ENCODE results near the gene RPS19BP1.

The RPS19BP1 gene

GRCh38 chr22:39576027-39576426 lies 43.5 kb upstream of the RPS19BP1 start:
- DNase-seq (ENCODE audit: low read depth, low spot score): no peak
- H3K4me3 ChIP-seq (ENCODE audit: low read depth, low read length): no peak overlapping the region
- TF ChIP-seq CTCF (IDR thresholded peaks at IDR 0.05; ENCODE audit: low read depth, low read length): no peak
- in situ Hi-C loops (cut with HindIII; ENCODE audit: low sequenced_read_pairs): no loop called here

- no peak overlapping the region for H3K4me3 ChIP-seq (ENCODE audit: low read depth, low read length)
- DNase-seq (ENCODE audit: low read depth, low spot score): no peak
- TF ChIP-seq CTCF (IDR thresholded peaks at IDR 0.05; ENCODE audit: low read depth, low read length): no peak
- in situ Hi-C loops (cut with HindIII; ENCODE audit: low sequenced_read_pairs): no loop called here
Observed at GRCh38 chr22:39575552-39575825, 42.9 kb upstream of the RPS19BP1 start.

GRCh38 chr22:39574779-39575551 lies 42.4 kb upstream of the RPS19BP1 start:
- no peak overlapping the region for H3K4me3 ChIP-seq (ENCODE audit: low read depth, low read length)
- in situ Hi-C loops (cut with HindIII; ENCODE audit: low sequenced_read_pairs): no loop called here
- no peak for TF ChIP-seq CTCF (IDR thresholded peaks at IDR 0.05; ENCODE audit: low read depth, low read length)
- DNase-seq (ENCODE audit: low read depth, low spot score): peak; percentile 93

- DNase-seq (ENCODE audit: low read depth, low spot score): no peak
Observed at GRCh38 chr22:39571538-39571937, 39.0 kb upstream of the RPS19BP1 start.

GRCh38 chr22:39570665-39571064 lies 38.1 kb upstream of the RPS19BP1 start, which contains the start of gene CACNA1I:
Gene CACNA1I (plus strand): TSS chr22:39570753. CDS start chr22:39570753, 0 bp downstream.
- no peak for DNase-seq (ENCODE audit: low read depth, low spot score)
- in situ Hi-C loops (cut with HindIII; ENCODE audit: low sequenced_read_pairs): no loop called here
- H3K4me3 ChIP-seq (ENCODE audit: low read depth, low read length): no peak within 1 kb of the TSS
- no peak for TF ChIP-seq CTCF (IDR thresholded peaks at IDR 0.05; ENCODE audit: low read depth, low read length)

More at GRCh38 chr22:39571538-39571937, 39.0 kb upstream of the RPS19BP1 start:
- H3K4me3 ChIP-seq (ENCODE audit: low read depth, low read length): no peak overlapping the region
- TF ChIP-seq CTCF (IDR thresholded peaks at IDR 0.05; ENCODE audit: low read depth, low read length): no peak
- in situ Hi-C loops (cut with HindIII; ENCODE audit: low sequenced_read_pairs): no loop called here

GRCh38 chr22:39570226-39570625 lies 37.7 kb upstream of the RPS19BP1 start:
- TF ChIP-seq CTCF (IDR thresholded peaks at IDR 0.05; ENCODE audit: low read depth, low read length): no peak
- no peak for DNase-seq (ENCODE audit: low read depth, low spot score)
- H3K4me3 ChIP-seq (ENCODE audit: low read depth, low read length): no peak overlapping the region
- in situ Hi-C loops (cut with HindIII; ENCODE audit: low sequenced_read_pairs): no loop called here

Measured in astrocyte of the spinal cord (primary cell).